HG02610 (cell line): ENCODE data around the gene PTCRA.
"Not testable (repeated sequence)": the region's sequence is repeated elsewhere in the genome, so short reads cannot be mapped to it uniquely, and the experiment has no call there.

Experiments used
- ATAC-seq: cut with Tn5 transposase; IDR thresholded peaks from one replicate; pipeline ENCODE4 v1.9.1; 2021; ENCODE audit warnings: mild to moderate bottlenecking, moderate library complexity; ENCODE audit not compliant: unreplicated experiment

PTCRA gene

DNA sequence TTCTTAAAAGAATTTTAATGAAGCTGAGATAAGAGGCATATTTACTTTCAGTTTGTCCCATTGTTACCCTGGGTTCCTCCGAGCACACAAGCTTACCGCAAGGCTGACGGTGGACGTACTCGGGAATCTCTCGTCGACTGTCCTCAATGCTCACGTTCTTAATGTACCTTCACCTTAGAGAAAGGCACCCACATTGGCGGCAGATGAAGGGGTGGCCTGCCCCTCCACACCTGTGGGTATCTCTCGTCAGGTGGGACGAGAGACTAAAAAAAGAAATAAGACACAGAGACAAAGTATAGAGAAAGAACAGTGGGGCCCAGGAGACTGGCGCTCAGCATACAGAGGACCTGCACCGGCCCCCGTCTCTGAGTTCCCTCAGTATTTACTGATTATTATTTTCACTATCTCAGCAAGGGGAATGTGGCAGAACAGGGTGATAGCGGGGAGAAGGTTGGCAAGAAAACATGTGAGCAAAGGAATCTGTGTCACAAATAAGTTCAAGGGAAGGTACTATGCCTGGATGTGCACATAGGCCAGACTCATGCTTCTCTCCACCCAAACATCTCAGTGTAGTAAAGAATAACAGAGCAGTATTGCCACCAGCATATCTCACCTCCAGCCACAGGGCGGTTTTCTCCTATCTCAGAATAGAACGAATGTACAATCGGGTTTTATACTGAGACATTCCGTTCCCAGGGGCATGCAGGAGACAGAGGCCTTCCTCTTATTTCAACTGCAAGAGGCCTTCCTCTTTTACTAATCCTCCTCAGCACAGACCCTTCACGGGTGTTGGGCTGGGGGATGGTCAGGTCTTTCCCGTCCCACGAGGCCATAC is 13.2 kb upstream of the PTCRA start:
- not testable (repeated sequence) for ATAC-seq

DNA sequence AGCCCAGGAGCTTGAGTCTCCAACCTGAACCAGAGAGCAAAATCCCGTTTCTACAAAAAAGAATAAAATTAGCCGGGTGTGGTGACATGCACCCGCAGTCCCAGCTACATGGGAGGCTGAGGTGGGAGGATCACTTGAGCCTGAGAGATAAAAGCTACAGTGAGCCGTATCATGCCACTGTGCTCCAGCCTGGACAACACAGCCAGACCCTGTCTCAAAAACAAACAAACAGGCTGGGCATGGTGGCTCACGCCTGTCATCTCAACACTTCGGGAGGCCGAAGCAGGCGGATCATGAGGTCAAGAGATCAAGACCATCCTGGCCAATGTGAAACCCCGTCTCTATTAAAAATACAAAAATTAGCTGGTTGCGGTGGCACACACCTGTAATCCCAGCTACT is 11.4 kb upstream of the PTCRA start:
- no peak for ATAC-seq

DNA sequence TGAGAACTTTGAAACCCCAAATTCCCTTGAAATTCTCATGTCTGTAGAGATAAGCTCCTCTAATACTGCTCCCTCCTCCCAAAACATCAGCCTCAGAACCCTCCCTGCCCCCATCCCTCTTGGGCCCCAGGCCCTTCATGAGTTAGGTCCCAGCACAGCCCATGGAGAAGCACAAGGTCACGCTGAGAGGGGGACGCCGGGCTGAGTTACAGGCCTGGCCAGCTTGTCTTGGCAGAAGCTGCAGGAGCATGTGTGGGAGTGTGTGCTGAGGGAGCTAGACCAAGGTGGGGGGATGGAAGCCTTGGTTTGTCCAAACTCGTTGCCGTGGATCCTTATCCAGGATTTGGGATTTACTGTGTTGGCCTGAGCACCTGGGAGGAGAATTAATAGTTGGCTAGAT is 8.5 kb upstream of the PTCRA start:
- no peak for ATAC-seq

DNA sequence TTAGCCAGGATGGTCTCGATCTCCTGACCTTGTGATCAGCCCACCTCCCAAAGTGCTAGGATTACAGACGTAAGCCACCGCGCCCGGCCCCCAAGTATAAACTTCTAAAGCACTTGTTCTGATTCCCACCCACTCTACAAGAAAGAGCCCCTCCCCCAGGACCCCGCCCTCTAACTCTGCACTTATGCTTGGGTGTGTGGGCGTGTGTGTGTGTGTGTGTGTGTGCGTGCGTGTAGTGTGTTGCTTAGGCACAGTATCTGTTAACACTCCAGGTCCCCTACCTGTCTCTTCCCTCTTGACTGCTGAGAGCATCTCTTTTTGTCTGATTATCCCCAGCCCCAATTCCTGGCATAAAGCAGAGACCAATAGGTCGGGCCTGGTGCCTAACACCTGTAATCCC is 6.0 kb upstream of the PTCRA start:
- ATAC-seq = no peak

DNA sequence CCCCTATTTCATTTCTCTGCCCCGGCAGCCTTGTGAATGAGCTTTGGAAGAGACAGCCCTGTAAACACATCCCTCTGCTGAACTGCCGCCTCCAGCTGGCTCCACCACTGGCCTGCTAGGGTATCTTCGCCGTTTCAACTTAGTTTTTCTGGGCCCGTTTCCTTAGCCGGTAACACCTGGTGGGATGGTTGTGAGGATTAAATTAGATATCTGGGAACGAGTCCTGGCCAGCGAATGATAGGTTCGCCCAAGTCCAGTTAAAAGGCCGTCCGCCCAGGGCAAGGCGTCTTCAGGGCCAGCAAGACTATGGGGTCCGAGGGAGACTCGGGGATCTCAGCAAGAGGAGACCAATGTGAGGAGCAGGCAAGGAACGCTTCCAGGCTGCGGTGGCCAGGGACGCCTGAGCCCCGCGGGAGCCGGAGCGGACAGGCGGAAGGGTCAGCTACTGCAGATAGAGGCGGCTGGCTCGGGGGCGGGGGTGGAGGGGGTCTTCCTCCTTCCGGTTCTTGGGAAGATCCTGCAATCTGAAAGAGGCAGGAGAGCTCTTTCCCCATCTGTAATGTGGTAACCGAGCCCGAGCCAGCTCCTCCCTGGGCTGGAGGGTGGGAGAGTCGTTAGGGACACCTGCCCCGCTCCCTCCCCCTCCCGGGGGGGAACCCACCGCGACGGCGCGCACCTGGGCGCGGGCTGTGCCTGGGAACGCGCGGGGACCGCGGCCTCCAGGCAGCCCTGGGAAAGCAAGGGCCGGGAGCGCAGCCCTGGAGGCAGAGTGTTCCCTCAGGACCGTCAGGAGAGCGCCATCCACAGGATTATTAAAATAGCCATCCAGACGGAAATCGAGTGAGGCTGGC is 4.5 kb upstream of the PTCRA start:
- ATAC-seq = no peak

DNA sequence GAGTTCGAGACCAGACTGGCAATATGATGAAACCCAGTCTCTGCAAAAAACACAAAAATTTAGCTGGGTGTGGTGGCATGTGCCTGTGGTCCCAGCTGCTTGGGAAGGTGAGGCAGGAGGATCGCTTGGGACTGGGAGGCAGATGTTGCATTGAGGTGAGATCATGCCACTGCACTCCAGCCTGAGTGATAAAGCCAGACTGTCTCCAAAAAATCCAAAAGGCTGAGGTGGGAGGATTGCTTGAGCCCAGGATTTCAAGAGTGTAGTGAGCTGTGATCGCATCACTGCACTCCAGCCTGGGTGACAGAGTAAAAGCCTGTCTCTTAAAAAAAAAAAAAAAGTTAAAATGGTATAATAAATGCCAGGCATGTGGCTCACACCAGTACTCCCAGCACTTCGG is 1.3 kb upstream of the PTCRA start:
- ATAC-seq = no peak

DNA sequence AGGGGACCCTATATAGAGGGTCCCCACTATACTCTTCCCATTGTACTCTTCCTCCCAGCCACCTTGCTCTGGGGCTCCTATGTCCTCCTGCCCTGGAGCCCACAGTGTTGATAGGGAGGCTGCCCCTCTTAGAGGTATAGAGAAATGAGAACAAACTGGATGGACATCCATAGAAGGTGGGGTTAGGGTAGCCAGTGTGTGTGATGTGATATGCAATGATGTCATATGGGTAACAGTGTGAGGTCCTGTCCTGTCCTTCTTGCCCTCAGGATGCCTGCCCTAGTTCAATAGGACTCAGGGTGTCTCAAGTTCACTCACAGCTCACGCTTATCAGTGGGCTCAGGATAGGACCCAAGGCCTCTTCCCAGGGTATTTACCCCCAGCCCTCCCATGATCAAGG is 435 bp downstream of the PTCRA start:
- no peak for ATAC-seq

DNA sequence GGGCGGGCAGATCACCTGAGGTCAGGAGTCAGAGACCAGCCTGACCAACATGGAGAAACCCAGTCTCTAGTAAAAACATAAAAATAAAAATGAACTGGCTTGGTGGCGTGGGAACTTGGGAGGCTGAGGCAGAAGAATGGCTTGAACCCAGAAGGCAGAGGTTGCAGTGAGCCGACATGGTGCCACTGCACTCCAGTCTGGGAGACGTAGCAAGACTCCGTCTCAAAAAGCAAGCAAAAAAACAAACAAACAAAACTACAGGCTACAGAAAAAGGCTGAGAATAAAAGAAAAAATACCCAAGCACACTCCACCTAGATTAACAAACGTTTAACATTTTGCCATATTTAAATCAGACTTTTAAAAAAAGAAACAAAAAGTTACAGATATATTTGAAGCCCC is 5.9 kb downstream of the PTCRA start:
- ATAC-seq = no peak

DNA sequence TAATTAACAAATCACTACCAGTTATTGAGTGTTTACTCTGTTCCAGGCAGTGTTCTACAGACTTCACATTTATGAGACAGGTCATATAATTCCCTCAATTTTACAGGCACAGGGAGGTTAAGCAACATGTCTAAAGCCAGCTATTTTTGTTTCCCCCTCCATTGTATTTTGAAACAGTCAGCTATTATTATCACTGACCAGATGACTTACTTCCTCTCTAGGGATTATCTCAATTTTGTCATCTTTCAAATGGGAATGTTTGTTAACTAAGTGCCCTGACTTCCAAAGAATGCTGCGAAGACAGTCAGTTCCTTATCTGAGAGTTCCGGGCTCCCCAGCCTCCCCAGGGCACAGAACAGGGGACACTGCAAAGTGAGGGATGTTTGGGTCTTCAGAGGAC is 7.8 kb downstream of the PTCRA start:
- no peak for ATAC-seq

DNA sequence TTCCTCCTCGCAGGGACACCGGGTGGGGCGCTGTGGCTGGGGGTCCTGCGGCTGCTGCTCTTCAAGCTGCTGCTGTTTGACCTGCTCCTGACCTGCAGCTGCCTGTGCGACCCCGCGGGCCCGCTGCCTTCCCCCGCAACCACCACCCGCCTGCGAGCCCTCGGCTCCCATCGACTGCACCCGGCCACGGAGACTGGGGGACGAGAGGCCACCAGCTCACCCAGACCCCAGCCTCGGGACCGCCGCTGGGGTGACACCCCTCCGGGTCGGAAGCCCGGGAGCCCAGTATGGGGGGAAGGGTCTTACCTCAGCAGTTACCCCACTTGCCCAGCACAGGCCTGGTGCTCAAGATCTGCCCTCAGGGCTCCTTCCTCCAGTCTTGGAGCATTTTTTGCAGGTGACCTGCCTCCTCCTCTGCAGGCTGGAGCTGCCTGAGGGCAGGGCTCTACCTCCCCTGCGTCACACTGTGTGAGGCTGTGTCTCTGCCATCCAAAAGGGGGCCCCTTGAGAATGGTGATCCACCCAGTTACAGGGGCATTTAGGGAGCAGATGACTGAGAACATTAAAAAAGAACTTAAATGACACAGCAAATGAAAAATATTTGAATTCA is 9.5 kb downstream of the PTCRA start:
- no peak for ATAC-seq

DNA sequence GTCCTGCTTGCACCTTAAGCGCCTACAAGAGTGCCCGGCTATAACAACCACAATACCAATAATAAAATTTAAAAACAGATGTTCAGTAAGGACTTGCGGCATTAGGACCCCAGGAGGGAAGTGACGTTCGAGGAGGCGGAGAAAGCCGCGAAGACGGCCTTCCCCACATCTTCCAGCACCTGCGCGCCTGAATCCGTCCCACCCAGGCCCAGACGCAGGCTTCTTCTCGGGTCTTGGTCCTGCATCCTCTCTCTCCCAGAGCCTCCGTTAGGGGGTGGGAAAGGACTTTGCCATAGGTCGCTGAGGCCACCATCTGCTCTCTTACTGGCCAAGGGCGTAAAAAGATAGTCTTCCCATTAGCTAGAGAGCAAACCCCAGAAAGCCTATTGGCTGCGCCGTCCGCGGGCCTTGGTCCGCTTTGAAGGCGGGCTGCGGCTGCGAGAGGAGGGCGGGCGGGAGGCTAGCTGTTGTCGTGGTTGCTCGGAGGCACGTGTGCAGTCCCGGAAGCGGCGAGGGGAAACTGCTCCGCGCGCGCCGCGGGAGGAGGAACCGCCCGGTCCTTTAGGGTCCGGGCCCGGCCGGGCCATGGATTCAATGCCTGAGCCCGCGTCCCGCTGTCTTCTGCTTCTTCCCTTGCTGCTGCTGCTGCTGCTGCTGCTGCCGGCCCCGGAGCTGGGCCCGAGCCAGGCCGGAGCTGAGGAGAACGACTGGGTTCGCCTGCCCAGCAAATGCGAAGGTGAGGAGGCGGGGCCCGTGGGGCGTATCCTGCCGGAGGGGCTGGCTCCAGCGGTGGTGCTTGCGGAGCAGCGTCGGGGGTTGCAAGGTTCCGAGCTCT is 13.3 kb downstream of the PTCRA start, which contains the start of gene CNPY3:
Gene CNPY3 (plus strand): TSS at position 495 of the 835 bp plus-strand sequence. CDS start 91 bp downstream, at position 586.
- peak; percentile 74 for ATAC-seq

DNA sequence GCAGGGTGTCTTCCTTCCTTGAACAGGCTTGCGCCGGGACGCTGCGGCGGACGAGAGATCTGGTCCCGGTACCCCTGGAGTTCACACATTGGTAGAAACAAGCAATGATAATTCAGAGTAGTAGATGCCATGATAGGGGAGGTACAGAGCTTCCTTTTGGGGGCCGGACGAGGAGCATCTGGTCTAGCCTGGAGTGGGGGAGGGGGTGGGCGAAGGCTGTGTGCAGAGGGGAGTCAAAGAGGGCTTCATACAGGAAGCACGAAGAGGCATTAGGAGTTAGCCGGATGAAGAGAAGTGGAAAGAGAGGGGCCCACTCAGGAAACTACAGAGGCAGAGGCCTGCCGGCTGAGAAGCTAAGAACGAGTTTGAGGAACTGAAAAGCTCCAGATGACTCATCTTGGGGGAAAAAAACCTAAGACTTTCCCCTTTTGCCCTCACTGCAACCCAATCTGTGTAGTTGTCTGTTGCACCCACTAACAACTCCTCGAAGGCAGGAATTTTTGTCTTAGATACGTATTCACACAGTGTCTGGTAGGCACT is 14.0 kb downstream of the PTCRA start:
- ATAC-seq = peak; percentile 63

DNA sequence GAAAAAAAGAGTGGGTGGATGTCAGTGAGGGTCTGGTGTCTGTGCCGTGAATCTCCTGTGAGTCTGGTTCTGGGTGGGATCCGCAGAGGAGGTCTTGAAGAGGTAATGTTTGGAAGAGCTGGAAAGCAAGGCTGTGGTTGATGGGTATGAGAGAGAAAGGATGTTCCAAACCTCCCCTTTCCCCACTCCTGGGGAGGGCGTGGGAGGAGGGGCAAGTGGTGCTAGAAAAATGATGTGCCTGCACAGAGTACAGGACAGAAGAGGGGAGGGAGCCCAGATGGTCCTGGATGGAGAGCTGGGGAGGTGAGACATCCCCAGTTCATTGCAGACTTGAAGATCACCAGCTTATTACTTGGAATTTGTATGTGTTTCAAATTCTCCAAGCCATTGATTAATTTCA is 16.6 kb downstream of the PTCRA start:
- no peak for ATAC-seq

DNA sequence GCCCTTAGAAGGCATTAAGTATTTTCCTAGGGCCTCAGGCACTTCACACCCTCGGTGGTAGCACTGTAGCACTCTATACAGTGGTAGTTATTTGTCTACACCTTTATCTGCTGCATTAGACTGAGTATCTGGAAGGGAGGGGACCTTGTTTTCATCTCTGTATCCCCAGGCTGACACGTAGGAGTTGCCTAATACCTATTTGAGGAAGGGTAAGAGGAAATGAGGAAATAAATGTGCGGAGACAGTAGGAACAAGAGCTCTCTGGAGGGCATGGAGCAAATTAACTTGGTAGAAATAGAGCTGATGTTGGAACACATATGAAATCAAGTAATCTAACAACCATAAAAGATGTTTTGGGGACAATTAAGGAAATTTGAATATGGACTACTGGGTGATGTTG is 17.4 kb downstream of the PTCRA start:
- no peak for ATAC-seq

DNA sequence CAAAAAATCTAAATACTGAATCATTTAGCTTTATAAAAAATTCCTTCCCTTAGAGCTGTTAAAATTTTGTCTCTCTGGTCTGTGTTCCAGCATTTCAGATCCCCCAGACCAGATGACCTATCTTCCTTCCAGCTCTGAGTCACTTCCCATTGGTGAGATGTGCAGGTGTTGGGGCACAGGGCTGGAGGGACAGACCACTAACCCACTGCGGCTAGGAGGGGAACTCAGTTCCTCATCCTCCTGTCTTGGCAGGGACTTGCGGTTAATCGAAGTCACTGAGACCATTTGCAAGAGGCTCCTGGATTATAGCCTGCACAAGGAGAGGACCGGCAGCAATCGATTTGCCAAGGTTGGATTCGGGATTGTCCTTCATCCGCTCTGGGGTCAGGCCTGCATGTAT is 19.5 kb downstream of the PTCRA start:
- no peak for ATAC-seq

DNA sequence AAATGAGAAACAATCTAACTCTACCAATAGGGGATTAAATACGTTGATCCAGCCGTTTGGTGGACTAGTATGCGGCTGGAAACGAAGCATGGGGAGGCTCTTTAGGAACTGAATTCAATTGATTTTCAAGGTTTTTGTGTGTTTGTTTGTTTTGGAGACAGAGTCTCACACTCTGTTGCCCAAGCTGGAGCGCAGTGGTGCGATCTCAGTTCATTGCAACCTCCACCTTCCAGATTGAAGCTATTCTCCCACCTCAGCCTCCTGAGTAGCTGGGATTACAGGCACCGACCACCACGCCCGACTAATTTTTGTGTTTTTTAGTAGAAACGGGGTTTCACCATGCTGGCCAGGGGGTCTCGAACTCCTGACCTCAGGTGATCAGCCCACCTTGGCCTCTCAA is 20.5 kb downstream of the PTCRA start:
- ATAC-seq = no peak

DNA sequence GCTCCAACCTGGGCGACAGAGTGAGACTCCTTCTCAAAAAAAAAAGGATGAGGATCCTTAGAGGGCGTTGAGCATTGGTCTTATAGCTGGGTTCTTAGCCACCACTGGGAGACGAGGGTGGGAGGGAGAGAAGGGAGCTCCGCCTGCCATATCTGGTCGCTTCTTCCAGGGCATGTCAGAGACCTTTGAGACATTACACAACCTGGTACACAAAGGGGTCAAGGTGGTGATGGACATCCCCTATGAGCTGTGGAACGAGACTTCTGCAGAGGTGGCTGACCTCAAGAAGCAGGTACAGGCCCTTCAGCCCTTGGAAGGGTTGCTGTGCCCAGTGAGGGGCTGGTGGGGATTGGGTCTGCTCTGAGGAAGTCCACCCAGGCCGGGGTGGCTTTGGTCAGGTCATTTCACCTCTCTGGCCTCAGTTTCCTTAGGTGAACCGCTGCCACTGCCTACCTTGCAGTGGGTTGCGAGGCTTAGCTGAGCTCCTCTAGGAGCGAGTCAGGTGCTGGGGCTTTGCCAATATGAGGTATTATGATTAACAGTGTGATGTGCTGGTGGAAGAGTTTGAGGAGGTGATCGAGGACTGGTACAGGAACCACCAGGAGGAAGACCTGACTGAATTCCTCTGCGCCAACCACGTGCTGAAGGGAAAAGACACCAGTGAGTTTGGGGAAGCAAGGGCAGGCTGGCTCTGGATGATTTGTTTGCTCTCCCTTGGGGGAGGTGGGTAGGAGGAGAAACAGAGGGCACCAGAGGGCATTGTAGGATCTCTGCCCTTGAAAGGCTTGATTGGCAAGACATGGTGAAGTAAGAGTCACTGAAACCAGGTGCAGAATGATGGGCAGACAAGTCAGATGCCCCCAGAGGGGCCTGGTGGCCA is 21.9 kb downstream of the PTCRA start:
- ATAC-seq = no peak

DNA sequence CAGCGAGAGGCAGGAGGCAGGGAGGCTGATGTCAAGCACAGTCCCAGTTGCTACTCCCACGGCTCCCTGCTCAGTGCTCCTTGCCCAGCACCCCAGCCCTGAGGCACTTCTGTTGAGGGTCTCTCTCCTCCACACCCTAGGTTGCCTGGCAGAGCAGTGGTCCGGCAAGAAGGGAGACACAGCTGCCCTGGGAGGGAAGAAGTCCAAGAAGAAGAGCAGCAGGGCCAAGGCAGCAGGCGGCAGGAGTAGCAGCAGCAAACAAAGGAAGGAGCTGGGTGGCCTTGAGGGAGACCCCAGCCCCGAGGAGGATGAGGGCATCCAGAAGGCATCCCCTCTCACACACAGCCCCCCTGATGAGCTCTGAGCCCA is 22.6 kb downstream of the PTCRA start:
- no peak for ATAC-seq

DNA sequence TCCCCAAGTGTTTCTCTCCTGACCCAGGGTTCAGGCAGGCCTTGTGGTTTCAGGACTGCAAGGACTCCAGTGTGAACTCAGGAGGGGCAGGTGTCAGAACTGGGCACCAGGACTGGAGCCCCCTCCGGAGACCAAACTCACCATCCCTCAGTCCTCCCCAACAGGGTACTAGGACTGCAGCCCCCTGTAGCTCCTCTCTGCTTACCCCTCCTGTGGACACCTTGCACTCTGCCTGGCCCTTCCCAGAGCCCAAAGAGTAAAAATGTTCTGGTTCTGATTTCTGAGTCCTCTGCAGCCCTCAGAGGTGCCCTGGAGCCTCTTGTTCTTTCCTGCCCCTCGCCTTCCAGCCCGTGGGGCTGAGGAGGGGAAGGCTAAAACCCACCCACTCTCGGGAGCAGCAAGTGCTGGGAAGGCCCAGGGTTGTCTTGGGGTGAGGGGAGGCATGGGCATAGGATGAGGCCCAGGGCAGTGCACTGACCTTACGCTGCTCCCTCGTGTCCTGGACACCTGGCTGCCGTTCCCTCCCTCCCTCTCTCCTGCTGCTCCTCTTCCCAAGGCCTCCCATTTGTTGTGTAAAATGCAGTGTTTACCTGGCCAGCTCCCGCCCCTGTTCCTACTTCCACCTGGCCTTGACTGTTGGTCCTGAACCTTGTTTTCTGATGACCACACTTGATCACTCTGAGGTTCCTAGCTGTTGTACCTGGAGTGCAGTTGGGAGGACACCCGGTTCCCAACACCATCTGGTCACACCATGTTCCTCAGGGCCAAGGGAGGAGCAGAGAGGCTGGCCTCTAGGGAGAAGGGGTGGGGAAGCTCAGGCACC is 23.3 kb downstream of the PTCRA start:
- no peak for ATAC-seq
